ENCODE results near the gene PLGRKT.
"Not testable (repeated sequence)": the region's sequence is repeated elsewhere in the genome, so short reads cannot be mapped to it uniquely, and the experiment has no call there.

Gene PLGRKT

GRCh38 chr9:5450359-5451091 is 12.8 kb upstream of the PLGRKT start, which contains the start of gene CD274:
Gene CD274, plus strand, starts transcription at chr9:5450542. Its CDS starts 5,572 bp downstream, at chr9:5456114.
- DNase-seq = peak; percentile 15

- no peak for DNase-seq
Observed at GRCh38 chr9:5449521-5450358, 12.0 kb upstream of the PLGRKT start.

- DNase-seq = no peak
Observed at GRCh38 chr9:5448461-5449435, 11.0 kb upstream of the PLGRKT start.

- DNase-seq = no peak
Observed at GRCh38 chr9:5448016-5448415, 10.3 kb upstream of the PLGRKT start.

GRCh38 chr9:5447337-5447736 is 9.6 kb upstream of the PLGRKT start:
- no peak for DNase-seq

- DNase-seq = no peak
Observed at GRCh38 chr9:5446451-5447236, 8.9 kb upstream of the PLGRKT start.

GRCh38 chr9:5445886-5446285 is 8.2 kb upstream of the PLGRKT start:
- no peak for DNase-seq

GRCh38 chr9:5445096-5445495 is 7.4 kb upstream of the PLGRKT start:
- DNase-seq = not testable (repeated sequence)

- DNase-seq = no peak
Observed at GRCh38 chr9:5443850-5444249, 6.1 kb upstream of the PLGRKT start.

- DNase-seq = peak; percentile 1
Observed at GRCh38 chr9:5442400-5443011, 4.8 kb upstream of the PLGRKT start.

GRCh38 chr9:5441043-5441442 is 3.3 kb upstream of the PLGRKT start:
- DNase-seq = no peak

- DNase-seq = no peak
Observed at GRCh38 chr9:5440426-5440825, 2.7 kb upstream of the PLGRKT start.

- DNase-seq = no peak
Observed at GRCh38 chr9:5438301-5439162, 807 bp upstream of the PLGRKT start.

GRCh38 chr9:5436441-5436840 is 1.3 kb downstream of the PLGRKT start:
- DNase-seq = no peak

GRCh38 chr9:5435912-5436311 is 1.8 kb downstream of the PLGRKT start:
- no peak for DNase-seq

- DNase-seq = not testable (repeated sequence)
Observed at GRCh38 chr9:5433841-5434810, 3.6 kb downstream of the PLGRKT start.

GRCh38 chr9:5433328-5433727 is 4.4 kb downstream of the PLGRKT start:
- DNase-seq = not testable (repeated sequence)

GRCh38 chr9:5432890-5433289 is 4.8 kb downstream of the PLGRKT start:
- not testable (repeated sequence) for DNase-seq

- no peak for DNase-seq
Observed at GRCh38 chr9:5430912-5431311, 6.8 kb downstream of the PLGRKT start.
